Endodermal cell (in vitro differentiated cells): ENCODE measurements around the gene SPON1. TPM values are rescaled to one million over a fixed set of nuclear protein-coding genes. Genes with fewer than 3 reads are reported as not detected.

Experiments used
- DNase-seq: peaks from one replicate; pipeline ENCODE4 v3.0.0-alpha.2; 2017
- H3K27ac ChIP-seq: 2 replicates; pipeline ENCODE4 v1.5.1; 2013; ENCODE audit warnings: mild to moderate bottlenecking, low read depth, low read length, moderate library complexity
- H3K27me3 ChIP-seq: 2 replicates; pipeline ENCODE4 v1.6.1; 2013; ENCODE audit warnings: mild to moderate bottlenecking, low read length, moderate library complexity; ENCODE audit not compliant: insufficient read depth, control insufficient read depth, poor library complexity, severe bottlenecking
- H3K36me3 ChIP-seq: 2 replicates; pipeline ENCODE4 v1.7.0; 2013; ENCODE audit warnings: mild to moderate bottlenecking, low read length, moderate library complexity; ENCODE audit not compliant: control insufficient read depth, insufficient read depth
- H3K4me1 ChIP-seq: one replicate; pipeline ENCODE4 v1.7.0; 2013; ENCODE audit warnings: low read length; ENCODE audit not compliant: control insufficient read depth, insufficient read depth
- H3K4me3 ChIP-seq: 2 replicates; pipeline ENCODE4 v1.5.1; 2013; ENCODE audit warnings: mild to moderate bottlenecking, low read length, moderate library complexity
- H3K9ac ChIP-seq: 2 replicates; pipeline ENCODE4 v1.6.1; 2013; ENCODE audit warnings: mild to moderate bottlenecking, low read length, moderate library complexity; ENCODE audit not compliant: poor library complexity, severe bottlenecking; ENCODE audit errors: extremely low read depth
- H3K9me3 ChIP-seq: 2 replicates; pipeline ENCODE4 v1.6.1; 2013; ENCODE audit warnings: mild to moderate bottlenecking, low read length, moderate library complexity; ENCODE audit not compliant: control insufficient read depth
- H3K27ac Mint-ChIP-seq: 2 replicates; pipeline ENCODE4 v1.8.0; 2020; ENCODE audit warnings: mixed read lengths
- H3K27me3 Mint-ChIP-seq: 2 replicates; pipeline ENCODE4 v1.8.0; 2021; ENCODE audit warnings: mild to moderate bottlenecking, mixed read lengths; ENCODE audit not compliant: insufficient read depth
- H3K36me3 Mint-ChIP-seq: 2 replicates; pipeline ENCODE4 v1.8.0; 2020; ENCODE audit warnings: low read depth, mixed read lengths
- H3K4me1 Mint-ChIP-seq: 2 replicates; pipeline ENCODE4 v1.8.0; 2020; ENCODE audit warnings: mixed read lengths
- H3K4me3 Mint-ChIP-seq: 2 replicates; pipeline ENCODE4 v1.8.0; 2020; ENCODE audit warnings: mild to moderate bottlenecking, moderate library complexity, mixed read lengths
- H3K9me3 Mint-ChIP-seq: 2 replicates; pipeline ENCODE4 v1.8.0; 2020; ENCODE audit warnings: mild to moderate bottlenecking, mixed read lengths
- CTCF ChIP-seq: fragments of 200-600 bp; sonication (generic); conservative IDR thresholded peaks from 2 replicates; pipeline ENCODE4 v1.5.0; 2021; ENCODE audit warnings: antibody characterized with exemption, mild to moderate bottlenecking
- WGBS, 2 experiments: methylation state at CpG; one replicate each; pipeline versions ENCODE4 v1.1.5 to v1.1.7; 2013; ENCODE audit warnings: missing lambda C conversion rate in 2 of 2, mixed read lengths in 1 of 2; ENCODE audit not compliant: insufficient coverage in 1 of 2, insufficient read length in 1 of 2; 5-methylcytosine and 5-hydroxymethylcytosine counted together
- total RNA-seq, 2 donors: library from RNA; stranded (reverse); fragmentation: NEBNext Ultra II Directional in 1 of 2; extraction: Animal tissue kit (Norgen Biotek cat#: 25700) in 1 of 2; gene quantifications; 2 replicates in 1 of 2; 3 replicates in 1 of 2; pipeline ENCODE4 v1.2.1, GENCODE V29; 2021

SPON1 gene
- total RNA-seq, 2 donors from 2014 or later, result 0.13 to 1.6 TPM

- Histone ChIP-seq H3K36me3 (no peaks in the 10 kb centered on the region), H3K4me1 (no peaks in the 10 kb centered on the region), H3K9ac (no peak overlapping the region), H3K9me3 (no peaks in the 10 kb centered on the region), H3K27ac (no peak overlapping the region), H3K4me3 (no peak overlapping the region), H3K27me3 (no peaks in the 10 kb centered on the region)
- TF ChIP-seq CTCF, result no peak
- Mint-ChIP-seq H3K4me3 (no peak overlapping the region), H3K27me3 (no peaks in the 10 kb centered on the region), H3K9me3 (peaks cover 3% of the 10 kb centered on the region), H3K36me3 (no peaks in the 10 kb centered on the region), H3K4me1 (no peaks in the 10 kb centered on the region), H3K27ac (no peak overlapping the region)
- WGBS, 2 experiments, result no CpG with 5 or more reads among the region's 1 CpG
- no peak for DNase-seq
Observed at GRCh38 chr11:14118072-14118471, 155.5 kb downstream of the SPON1 start.

GRCh38 chr11:14119357-14119756 is 156.8 kb downstream of the SPON1 start:
- Histone ChIP-seq H3K9ac (no peak overlapping the region), H3K27ac (no peak overlapping the region), H3K4me1 (no peaks in the 10 kb centered on the region), H3K36me3 (no peaks in the 10 kb centered on the region), H3K4me3 (no peak overlapping the region), H3K27me3 (no peaks in the 10 kb centered on the region), H3K9me3 (no peaks in the 10 kb centered on the region)
- Mint-ChIP-seq H3K4me3 (no peak overlapping the region), H3K27me3 (no peaks in the 10 kb centered on the region), H3K9me3 (peaks cover 3% of the 10 kb centered on the region), H3K27ac (no peak overlapping the region), H3K4me1 (no peaks in the 10 kb centered on the region), H3K36me3 (no peaks in the 10 kb centered on the region)
- WGBS, 2 experiments, result 97 to 100% methylated on average over 2 of the region's 2 CpGs
- TF ChIP-seq CTCF, result no peak
- no peak for DNase-seq

GRCh38 chr11:14124350-14124749 is 161.8 kb downstream of the SPON1 start:
- no peak for TF ChIP-seq CTCF
- H3K36me3 Mint-ChIP-seq, result no peaks in the 10 kb centered on the region

More at GRCh38 chr11:14124350-14124749, 161.8 kb downstream of the SPON1 start:
- no peak overlapping the region for H3K27ac Mint-ChIP-seq
- Histone ChIP-seq H3K27ac (no peak overlapping the region), H3K9me3 (no peaks in the 10 kb centered on the region), H3K4me1 (no peaks in the 10 kb centered on the region), H3K27me3 (no peaks in the 10 kb centered on the region), H3K9ac (no peak overlapping the region), H3K4me3 (no peak overlapping the region), H3K36me3 (no peaks in the 10 kb centered on the region)
- no peak overlapping the region for H3K4me3 Mint-ChIP-seq
- no peaks in the 10 kb centered on the region for H3K4me1 Mint-ChIP-seq
- WGBS, 2 experiments, result 80 to 81% methylated on average over 1 to 2 of the region's 3 CpGs
- H3K27me3 Mint-ChIP-seq, result no peaks in the 10 kb centered on the region
- peaks cover 20% of the 10 kb centered on the region for H3K9me3 Mint-ChIP-seq
- DNase-seq, result no peak
